CD4-positive, alpha-beta T cell treated with Interleukin-21 for 1 hour (primary cell): ENCODE data around the gene TENM4.

Source experiments
- DNase-seq: peaks from one replicate; pipeline ENCODE4 v3.0.0-alpha.2; 2020

TENM4 gene

DNA sequence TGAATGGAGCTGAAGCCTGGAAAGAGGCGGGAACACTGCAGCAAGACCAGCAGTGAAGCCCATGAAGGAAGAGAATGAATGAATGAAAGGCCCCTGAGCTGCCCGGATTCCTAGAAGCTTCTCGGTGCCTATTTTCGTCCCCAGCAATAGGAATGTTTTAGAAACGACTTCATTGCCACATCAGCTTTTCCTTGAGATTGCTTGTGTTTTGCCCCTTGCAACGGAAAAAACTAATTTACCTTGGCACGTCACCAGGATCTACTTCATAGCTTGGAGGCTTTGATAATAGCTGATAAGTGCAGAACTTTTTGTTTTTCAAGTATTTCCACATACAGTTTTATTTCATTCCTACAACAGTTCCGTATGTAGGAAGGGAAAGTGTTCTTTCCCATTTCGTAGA, 617.2 kb downstream of the TENM4 start:
- DNase-seq: no peak

DNA sequence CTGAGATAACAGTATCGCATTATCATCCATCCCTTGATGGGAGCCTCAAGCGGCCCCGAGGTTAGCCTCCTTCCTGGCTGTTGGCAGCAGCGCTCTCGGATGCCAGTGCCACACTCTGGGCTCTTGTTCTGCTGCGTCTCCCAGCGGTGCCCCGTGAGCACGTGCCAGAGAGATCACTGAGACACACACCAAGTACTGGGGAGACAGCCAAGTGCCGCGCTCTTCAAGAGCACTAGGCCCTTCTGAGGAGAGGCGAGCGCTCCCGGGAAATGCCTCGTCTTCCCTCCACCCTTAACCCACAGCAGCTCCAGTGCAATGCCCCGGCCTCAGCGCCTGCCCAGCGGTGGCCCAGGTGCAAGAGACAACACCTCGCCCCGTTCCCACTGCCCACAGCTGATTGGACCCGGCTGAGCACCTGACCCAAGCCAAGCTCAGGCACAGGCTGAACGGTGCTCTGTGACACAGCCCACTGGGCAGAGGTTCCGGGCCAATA, 617.9 kb downstream of the TENM4 start:
- DNase-seq: no peak

DNA sequence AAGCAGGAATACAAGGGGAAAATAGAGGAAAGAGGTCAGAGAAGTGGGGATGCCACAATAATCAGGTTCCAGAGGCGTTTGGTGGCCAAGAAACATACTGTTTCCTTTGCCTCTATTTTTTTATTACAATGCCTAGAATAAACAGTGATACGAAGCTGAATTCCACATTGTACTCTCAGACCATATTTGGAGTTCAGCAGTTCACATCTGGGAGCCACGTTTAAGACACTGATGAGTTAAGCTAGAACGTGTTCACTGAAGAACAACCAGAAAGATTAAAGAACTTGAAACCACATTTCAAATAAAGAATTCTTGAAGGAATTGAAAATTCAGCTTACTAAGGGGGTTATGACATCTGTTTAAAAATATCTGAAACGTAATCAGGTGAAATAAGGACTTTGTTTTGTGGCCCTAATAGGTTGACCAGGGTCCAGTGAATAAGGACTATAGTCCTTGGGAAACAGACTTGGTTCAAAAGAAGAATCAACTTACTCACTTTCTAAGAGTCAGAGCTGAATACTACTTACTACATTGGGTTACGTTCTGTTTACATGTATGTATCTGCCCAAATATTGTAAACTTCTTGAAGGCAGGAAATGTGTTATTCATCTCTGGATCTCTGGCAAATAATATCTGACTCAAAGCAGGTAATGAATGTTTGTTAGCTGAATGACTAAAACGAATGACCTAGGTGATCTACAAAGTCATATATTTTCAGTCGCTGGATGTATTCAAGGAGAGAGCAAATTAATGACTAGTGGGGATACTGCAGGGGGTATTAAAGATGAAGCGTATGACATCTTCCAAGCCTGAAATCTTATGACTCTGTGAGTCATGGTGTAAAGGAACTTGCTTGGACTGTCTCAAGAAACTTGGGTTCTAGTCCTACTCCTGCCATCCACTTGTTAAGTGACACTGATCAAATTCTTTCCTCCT, 619.2 kb downstream of the TENM4 start:
- no peak for DNase-seq

DNA sequence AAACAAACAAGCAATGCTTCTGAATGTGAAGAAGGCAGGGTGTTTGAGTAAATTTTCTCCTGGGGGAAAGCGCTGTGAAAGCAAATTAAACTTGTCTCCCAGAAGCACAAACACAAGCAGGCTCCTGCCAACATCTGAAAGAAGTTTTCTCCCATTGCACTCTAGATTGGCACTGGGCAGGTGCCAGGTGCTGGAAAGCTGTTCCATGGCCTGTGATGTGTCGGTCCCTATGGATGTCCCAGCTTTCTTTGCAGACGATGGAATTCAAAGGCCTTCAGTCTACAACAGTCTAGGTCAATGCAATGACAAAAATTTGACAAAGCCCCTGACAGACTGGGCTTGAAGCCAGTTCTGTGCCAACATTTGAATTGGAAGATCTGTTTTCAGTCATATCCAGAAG, 620.1 kb downstream of the TENM4 start:
- DNase-seq: no peak

DNA sequence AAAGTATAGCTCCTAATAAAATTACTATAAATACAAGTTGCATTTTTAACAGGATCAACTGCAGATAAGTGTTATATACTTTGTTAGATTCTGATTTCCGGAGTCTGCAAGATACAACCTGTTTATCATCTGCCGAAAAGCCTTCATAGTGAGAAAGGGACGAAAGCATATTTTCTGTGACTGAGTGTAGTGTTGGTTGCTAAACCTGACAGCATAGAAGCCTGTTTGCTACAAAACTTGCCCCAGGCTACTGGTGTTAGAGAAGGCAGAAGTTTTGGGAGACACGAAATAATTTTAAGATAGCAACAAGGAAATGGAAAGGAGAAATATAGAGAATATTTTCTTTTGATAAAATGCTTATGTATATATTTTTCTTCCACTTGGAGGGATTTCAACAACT, 622.6 kb downstream of the TENM4 start:
- DNase-seq: no peak

DNA sequence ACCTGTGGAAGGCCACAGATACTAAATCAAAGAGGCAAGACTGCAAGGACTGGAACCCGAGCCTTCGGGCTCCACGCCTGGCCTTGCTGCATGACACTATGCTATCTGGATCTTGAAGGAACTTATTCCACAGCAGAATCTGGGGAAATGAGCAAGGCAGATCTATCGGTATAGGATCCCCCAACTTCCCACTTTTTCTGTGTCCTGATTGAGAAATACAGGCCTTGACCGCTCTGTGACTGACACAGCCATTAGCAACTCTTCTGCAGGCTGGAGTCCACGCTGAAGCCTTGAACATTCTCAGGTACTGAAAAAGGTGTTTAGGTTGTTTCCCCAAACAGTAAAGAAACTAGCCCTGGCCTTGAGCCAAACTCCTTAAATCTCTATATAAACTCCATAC, 625.0 kb downstream of the TENM4 start:
- DNase-seq: no peak

DNA sequence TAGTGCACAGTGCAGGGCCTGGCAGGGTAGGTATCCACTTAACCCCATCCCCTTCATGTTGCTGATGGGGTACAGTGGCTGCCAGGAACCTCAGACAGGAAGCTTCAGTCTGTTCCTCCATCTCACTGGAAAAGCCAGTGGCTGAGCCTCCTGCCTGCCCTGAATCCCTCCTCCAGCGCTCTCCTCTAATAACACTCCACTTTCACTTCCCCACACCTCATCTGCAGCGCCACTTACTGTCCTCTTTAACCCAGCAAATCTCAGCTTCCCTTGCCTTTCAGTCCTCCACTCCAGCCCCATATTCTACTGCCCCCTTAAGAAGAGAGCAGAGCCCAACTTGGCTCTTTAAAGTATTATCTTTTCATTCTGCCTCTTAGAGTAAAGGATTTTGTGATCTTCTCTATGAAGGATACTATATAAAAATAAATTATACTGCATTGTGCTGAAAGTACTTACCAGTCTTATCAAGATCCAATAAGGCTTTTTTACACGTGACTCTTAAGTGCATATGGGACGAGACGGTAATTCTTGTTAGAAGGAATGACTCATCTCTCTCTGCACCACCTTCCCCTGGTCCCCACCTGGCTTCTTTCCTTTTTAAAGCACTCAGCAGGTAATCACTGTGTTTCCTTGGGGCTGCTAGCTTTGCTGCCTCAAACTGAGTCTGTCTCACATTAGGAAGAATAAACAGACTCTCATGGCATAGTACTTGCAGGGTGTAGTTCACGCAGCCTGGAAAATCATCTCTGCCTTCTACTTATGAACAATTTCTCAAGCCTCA, 628.1 kb downstream of the TENM4 start:
- DNase-seq: no peak

DNA sequence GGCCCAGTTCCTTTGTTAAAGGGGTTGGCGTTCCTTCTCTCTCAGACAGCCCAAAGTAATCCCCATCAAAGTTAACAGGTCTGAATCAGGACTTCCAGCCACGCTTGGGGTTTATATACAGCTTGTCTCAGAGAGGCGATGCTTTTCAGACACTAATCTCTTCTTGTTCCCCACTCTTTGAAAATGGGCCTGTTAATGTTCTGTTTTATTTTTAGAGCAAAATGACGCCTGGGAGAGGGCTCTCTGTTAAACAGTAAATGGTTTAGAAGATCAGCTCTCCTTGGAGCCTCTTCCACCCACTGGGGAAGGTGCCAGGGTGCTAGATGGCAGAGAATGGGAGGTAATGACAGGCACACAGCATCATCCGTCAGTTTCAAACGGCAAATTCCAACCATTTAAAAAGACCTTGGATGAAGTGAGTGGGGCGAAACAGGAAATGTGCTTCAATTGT, 630.2 kb downstream of the TENM4 start:
- no peak for DNase-seq

DNA sequence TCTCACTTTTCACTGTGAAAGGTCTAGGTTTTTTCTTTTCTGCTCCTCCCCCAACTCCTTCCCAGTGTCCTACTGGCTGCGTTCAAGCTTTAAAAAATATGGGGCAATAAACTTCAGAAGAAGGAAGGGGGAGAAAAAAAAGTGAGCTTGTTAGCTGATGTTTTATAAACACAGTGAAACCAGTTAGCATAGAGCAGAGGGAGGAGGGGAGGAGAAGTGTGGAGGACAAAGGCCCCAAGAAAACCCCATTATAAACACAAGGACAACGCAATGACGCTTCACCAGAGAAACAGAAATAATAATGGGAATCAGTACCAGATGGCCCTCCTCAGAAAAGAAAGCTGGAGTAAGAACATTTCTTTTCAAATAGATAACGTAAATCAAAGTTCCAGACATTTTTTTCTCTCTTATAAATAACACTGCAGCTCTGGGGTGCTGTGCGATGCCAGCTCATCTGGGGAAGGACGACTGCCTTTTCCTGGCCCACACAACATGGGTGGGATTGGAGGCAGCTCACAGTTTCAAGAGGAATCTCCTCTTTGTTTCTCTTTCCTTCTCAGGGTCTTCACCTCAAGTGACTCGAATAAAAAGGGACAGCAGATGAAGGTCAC, 630.8 kb downstream of the TENM4 start:
- DNase-seq: no peak

DNA sequence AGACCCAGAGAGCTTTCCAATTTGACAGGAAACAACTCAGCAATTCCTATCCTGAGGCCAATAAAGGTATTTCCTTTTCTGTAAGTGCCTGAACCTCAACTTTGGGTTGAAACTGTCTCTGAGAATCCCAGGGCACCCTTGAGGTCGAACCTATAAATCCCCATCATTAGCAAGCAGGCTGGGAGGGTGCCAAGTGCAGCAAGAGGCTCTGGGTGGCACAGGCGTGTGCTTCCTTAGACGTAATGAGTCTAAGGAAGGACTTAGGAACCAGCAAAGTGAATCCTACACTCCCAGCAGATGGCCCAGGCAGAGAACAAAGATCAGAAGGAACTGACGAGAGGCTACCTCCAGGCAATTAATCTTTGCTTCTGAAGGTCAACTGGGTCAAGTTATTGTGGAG, 631.9 kb downstream of the TENM4 start:
- DNase-seq: no peak

DNA sequence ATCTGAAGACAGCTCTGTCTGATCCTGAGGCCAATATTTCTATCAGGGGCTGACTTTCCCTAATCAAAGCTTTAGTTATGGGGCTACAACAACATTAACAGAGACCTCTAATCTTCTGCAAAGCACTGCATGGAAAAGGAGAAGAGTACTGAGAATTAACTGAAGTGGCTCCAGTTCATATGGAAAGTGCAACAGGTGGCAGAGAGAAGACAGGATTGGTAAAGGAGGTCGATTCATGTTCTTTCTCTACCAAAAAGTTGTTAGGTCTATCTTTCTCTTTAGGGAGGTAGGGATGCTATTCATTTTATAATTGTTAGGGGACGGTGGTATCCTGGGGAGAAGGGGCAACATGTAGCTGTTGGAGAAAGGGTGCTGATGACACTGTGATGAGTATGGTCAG, 633.5 kb downstream of the TENM4 start:
- DNase-seq: no peak

DNA sequence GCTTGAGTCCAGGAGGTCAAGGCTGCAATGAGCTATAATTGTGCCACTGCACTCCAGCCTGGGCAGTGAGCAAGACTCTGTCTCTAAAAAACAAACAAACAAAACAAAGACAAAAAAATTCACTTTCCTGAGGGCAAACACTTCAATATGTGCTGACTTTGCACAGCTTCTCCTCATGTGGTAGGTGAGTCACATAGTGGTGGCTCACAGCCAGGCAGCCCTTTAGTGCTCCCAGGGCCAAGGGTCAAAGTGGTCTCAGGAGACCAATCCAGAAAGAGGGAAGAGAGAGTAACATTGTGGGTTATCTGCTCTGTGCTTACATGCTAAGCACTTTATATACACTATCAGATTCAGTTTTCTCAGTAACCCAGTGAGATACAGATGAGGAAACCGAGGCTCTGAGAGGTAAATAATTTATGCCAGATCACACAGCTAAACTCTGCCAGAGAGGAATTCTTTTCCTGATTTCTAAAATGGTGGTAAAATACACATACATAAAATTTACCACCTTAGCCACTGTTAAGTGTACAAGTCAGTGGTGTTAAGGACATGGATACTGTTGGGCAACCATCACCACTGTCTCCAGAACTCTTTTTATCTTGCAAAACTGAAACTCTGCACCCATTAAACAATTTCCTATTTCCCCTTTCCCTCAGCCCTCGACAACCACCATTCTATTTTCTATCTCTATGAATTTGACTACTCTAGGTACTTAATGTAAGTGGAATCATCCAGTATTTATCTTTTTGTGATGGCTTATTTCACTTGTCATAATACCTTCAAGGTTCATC, 634.4 kb downstream of the TENM4 start:
- no peak for DNase-seq

DNA sequence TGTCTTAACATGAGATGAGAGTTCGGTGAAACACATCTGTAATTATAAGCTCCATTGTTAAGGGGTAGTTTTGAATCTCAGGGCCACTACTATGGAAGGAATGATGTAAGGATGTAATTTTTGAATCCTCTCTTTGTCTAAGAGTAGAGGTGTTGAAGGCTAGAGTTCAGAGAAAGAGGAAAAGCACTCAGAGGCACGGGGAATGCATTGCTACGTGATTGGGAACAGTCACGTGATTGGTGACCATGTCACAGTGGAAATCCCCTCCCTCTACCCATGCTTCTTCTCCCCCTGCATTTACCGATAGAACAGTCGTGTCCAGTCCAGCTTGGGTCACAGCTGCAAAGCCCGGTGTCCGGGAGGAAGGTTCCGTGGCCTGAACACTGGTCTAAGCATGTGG, 635.8 kb downstream of the TENM4 start:
- no peak for DNase-seq

DNA sequence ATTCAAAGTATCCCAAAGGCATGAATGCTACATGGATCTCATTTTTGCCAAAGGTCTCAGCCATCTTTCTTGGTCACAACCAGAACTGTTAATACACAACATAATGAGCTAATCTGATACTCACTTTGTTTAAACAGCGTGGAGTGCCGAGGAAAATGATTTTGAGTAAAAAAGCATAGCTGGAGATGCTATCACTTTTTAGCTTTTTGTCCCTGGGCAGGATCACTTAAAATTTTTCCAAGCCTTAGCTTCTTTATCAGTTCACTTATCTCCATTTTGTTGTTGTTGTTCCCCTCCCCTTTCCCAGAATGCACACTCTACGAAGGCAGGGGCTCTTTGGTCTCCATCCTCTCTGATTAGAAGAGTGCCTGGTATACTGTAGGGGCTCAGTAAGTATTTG, 636.8 kb downstream of the TENM4 start:
- no peak for DNase-seq

DNA sequence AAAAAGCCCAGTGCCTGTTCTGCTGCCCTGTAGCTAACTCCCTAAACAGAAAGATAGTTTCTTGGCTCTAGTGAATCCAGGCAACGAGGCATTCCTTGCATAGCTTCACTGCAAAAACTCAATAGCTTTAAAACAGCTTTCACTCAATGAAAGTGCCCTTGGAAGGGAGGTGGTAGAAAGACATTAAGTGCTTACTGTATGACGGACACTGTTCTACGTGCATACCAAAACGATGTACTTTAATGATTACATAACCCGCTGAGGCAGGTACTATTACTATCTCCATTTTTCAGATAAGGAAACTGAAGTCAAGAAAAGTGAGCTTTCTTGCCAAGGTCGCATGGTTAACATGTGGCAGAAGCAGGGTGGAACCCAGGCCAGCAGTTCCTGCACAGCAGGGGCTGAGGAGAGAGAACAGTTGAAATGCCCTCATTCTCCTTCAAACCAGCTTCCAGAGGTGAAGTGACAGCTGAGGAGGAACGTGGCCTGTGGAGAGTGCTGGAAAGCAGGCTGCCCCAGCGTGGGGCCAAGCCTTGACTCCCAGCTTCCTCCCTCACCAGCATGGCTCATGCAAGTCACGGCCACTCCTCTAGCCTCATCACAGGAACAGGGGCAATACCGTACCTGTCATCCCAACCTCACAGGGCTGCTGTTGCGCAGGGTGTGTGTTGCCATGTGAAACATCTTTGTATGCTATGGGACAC, 638.6 kb downstream of the TENM4 start:
- DNase-seq: no peak

DNA sequence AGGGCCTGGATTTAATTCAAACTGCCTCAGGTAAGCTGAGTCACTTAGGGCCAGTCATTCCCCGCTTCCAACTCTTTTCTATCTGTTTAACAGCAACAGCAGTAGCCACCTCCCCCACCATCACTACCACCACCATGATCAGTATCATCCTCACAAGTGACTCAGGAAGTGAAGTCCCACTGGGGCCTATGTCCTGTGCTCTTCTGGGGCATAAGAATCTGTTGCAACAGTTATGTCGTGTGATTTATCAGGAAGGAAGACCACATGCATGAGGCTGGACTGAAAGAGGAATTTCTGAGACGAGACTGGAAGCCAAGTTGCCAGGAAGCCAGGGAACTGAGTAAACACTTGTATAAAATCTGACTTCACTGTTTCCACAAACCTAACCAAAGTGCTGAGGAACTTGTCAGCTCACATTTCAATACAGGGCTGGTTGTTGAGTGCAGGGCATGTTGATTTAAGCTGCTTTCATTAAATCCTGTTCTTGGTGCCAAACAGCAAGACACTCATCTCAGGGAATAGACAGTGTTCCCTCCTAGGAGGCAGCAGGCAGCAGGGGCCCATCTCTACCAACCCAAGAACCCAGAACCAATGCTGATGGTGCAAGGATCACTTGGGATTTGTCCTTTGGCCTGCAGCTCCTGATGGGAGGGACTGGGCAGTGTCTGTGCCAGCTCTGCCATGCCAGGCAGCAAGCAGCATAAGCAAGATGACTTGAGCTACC, 639.5 kb downstream of the TENM4 start:
- DNase-seq: no peak

DNA sequence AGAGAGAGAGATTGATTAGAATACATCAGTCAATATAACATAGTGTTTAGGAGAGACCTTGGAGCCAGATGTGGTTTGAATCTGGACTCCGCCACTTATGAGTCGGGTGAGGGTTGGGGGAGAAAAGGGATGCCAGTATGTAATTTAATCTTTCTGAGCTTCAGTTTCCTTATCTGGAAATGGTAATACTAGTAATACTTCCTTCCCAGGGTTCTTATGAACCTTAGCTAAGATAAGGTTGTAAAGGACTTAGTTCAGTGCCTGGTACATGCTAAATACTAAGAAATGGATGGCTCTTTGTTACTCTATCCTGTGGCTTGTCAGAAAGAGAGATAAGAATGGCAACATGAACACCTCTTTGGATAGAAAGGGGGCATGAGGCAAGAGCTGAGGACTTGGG, 640.1 kb downstream of the TENM4 start:
- no peak for DNase-seq

DNA sequence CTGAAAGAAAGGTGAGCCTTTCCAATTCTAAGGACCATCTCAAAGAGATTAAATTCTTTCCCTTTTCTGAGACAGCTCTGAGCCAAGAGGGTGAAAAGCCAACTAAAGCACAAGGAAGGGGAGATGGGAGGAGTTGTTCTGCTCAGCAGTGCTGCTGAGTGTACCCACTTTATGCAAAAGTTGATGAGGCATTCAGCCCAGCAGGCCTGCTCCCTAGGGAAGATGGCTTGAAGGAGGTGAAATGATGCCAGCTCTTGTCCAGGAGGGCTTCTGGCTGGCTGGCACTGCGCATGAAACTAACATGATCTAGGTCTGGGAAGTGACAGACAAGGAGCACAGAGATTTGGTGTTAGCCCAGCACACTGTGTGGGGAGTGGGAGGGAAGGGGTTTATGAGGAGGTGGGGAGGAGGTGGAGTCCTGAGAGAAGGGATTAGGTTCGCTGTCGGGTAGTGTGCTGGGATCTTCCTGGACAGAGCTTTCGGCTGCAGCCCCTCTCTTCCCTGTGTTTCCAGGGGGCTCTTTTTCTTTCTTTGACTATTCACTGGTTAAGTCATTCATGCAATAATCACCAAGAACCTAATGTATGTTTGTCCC, 640.6 kb downstream of the TENM4 start:
- DNase-seq: no peak

DNA sequence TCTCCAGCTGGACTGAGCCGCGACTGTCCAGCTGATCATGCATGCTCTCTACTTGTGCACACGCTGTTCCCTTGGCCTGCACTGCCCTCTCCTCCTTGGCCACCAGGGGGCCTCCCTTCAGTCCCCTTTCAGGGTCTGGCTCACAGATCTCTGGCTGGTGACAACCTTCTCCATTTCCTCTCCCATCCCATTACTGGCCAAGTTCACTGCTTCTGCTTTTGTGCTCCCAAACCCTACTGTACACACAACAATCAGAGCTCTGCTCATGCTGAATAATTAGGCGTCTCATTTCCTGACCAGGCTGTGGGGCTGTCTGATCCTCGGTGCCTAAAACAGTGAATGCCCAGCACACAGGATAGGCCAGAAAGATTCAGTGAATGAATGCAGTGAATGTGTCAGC, 642.2 kb downstream of the TENM4 start:
- peak; percentile 1 for DNase-seq

DNA sequence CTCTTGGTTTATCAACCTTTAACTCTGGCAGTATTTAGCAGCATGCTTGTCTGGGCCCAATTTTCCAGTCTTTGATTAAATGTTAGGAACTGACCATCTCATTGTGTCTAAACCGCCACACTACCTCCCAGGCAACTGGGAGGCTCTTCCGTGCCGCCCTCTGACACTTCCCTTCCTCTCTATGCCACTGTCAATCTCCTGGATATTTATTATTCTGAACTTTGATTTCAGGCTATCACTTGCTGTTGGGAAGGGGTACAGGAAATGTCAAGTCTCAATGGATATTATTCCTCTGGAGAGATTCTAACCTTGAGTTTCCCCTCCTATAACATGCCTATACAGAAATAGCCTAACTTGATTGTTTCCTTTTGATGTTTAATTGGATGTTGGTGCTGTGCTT, 643.3 kb downstream of the TENM4 start:
- DNase-seq: no peak

DNA sequence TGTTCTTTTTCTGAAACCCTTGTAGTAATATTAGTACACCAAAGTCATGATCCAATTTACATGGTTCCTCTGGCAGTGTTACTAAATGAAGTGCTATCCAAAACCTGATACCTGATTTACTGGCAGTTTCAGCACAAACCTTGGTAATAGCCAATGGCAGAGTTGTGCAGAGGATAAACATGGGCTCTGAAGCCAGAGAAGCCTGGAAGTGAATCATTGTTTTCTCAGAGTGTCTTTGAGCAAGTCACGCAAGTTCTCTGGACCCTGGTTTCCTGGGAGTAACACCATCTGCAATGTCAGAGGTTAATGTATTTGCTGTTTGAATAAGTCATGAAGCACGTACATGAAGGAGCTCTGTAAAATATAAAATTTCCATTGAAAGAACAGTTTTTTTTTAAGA, 643.9 kb downstream of the TENM4 start:
- no peak for DNase-seq
